Tongue (tissue), 2 donors: ENCODE data around the gene SRM. TPM values are rescaled to one million over a fixed set of nuclear protein-coding genes. Genes with fewer than 3 reads are reported as not detected.
"Not testable (repeated sequence)": the region's sequence is repeated elsewhere in the genome, so short reads cannot be mapped to it uniquely, and the experiment has no call there.

Experiments used
- DNase-seq: peaks from one replicate; pipeline ENCODE4 v3.0.0-alpha.2; 2015
- total RNA-seq: library from RNA; depleted of rRNA; stranded (reverse); fragments of >200 nt; gene quantifications from one replicate; pipeline ENCODE4 v1.2.3, GENCODE V29; 2014

Gene SRM
- total RNA-seq, result 25.7 TPM

- DNase-seq, result peak; percentile 95
Measured at GRCh38 chr1:11059968-11060830, at the start of gene SRM. SRM (minus strand) TSS chr1:11060018; CDS start chr1:11059943, 75 bp downstream.

DNA sequence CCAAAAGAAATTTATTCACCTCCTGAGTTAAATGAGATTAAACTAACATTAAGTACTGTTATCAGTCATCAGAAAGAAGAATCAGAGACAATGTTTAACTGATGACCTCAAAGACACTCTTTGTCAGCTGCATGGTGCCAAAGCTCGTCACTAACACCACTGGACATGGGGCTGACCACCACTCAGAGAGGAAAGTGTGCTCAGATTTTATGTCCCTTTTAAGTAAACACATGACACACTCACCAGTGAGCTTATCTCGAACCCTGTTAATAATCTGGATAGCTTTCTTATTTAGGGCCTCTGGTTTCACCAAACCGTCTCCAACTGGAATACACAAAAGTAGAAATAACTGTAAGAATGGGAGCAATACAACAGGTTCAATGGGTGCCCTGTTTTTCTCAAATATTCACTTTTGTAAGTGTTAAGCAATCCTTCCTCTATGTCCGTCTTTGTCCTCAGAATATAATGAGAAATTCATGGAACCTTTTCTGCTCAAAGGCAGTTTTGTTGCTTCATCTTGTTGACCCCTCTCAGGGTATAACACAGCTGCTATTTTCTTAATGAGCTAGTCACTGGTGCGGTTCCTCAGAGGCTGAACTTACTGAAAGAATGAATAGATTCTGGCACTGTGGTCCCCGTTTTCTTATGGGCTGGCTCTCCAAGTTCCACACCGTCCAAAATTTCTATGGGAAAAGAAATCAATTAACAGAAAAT, 49.4 kb upstream of the SRM start:
- DNase-seq, result no peak

DNA sequence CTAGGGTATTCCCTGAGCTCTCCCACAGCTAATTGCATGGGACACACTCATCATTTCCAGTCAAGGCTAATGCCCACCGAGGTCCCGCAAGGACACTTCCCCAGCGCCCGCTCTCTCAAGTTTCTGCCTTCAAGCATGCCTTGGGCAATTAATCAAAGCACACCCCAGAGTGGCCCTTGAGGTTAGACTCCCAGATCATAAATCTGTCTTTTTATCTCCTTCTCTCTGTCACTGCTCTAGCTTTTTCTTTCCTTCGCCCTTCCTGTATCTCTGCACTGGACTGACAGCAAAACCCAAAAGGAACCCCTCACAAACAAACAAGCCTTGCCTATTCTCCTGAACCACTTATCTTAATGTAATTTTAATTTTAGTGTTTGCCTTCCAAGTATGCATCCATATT, 47.8 kb upstream of the SRM start:
- no peak for DNase-seq

GRCh38 chr1:11105586-11105985, 45.8 kb upstream of the SRM start:
- DNase-seq, result no peak

DNA sequence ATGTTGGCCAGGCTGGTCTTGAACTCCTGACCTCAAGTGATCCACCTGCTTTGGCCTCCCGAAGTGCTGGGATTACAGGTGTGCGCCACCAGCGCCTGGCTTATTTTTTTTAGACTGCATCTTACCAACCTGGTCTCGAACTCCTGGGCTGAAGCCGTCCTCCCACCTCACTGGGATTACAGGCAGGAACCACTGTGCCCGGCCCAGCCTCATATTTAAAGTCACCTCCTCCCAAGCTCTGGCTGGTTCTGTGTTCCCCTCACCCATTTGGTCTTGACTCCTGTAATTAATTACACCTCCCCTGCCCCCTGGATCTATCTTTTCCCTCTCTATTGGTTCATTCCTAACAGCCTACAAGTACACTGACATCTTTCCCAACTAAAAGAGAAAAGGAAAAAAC, 41.5 kb upstream of the SRM start:
- no peak for DNase-seq

- DNase-seq, result not testable (repeated sequence)
Measured at GRCh38 chr1:11100806-11101205, 41.0 kb upstream of the SRM start.

DNA sequence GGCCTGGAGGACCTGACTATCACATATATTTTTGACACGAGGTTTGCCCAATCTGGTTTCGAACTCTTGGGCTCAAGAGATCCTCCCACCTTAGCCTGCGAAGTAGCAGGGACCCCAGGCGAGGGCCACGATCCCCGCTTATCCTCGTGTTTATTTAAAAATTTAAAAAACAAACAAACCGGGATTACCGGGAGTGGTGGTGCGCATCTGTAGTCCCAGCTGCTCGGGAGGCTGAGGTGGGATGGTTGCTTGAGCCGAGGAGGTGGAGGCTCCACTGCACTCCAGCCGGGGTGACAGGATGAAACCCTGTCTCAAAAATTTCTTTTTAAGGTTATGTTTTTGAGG, 40.3 kb upstream of the SRM start:
- no peak for DNase-seq

DNA sequence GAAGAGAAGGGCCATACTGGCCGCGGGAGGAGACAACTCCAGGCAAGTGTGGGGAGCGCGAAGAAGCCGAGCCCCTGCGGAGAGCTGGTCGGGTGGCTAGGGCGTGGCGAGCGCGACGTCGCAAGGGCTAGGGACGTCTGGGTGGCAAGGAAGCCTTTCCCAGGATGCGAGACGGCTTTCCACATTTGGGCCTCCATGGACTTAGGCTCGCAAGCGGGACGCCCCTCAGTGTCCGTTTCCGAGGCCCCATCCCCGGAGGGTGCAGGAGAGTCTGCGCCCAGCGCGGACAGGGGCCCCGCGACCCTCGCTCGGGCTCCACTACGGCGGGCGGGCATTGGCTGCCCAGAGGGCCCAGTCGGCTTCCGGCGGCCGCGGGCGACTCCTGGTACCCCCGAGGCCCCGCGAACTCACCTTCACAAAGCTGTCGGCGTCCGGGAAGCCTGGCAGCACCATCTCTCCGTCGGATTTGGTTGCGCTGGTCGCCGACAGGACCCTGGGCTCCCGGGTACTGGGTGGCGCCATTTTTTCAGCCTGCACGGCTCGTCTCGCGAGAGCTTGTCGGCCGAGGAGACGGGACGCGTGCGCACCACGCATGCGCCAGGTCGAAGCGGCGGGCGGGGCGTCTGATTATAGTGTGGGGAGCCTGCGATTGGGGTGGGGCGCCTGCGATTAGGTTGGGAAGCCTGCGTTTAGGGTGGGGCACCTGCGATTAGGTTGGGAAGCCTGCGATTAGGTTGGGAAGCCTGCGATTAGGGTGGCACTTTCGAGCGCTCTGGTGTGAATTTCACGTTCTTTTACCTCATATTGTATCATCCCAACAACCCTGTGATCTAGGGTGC, 39.7 kb upstream of the SRM start, which contains the start of gene EXOSC10:
Gene EXOSC10, minus strand, starts transcription at position 560 of the 839 bp plus-strand sequence. Its CDS starts 38 bp downstream, at position 522.
- peak; percentile 97 for DNase-seq

DNA sequence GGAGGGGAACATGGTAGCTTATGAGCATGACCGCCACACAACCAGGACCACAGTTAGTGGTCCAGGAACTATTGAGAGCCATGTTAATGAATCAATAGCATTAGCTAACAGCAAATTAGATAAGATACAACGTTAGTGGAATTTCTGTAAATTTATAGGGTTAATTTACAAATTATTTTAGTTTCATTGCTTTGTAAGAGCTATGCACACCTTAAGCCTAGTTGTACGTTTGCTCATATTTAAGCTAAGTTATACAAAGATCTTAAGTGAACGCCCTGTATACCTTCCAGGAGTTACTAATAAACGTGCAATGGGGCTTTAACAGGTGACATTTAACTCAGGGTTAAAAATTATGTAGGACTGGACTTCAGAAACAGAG, 39.1 kb upstream of the SRM start:
- no peak for DNase-seq

DNA sequence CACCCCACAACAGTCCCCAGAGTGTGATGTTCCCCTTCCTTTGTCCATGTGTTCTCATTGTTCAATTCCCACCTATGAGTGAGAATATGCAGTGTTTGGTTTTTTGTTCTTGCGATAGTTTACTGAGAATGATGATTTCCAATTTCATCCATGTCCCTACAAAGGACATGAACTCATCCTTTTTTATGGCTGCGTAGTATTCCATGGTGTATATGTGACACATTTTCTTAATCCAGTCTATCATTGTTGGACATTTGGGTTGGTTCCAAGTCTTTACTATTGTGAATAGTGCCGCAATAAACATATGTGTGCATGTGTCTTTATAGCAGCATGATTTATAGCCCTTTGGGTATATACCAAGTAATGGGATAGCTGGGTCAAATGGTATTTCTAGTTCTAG, 24.0 kb upstream of the SRM start:
- not testable (repeated sequence) for DNase-seq

- no peak for DNase-seq
Measured at GRCh38 chr1:11080931-11081330, 21.1 kb upstream of the SRM start.

GRCh38 chr1:11078631-11079030, 18.8 kb upstream of the SRM start:
- no peak for DNase-seq

DNA sequence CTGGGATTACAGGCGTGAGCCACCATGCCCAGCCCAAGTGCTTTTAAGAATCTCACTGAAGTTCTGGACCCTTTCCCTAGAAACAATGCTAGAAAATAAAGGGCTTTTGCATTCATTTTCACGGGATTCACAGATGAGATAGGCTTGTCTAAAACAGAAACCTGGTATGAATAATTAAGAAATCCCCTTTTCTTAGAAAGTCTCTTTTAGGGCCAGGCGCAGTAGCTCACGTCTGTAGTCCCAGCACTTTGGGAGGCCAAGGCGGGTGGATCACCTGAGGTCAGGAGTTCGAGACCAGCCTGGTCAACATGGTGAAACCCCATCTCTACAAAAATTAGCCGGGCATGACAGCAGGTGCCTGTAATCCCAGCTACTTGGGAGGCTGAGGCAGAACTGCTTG, 13.6 kb upstream of the SRM start:
- DNase-seq, result not testable (repeated sequence)

DNA sequence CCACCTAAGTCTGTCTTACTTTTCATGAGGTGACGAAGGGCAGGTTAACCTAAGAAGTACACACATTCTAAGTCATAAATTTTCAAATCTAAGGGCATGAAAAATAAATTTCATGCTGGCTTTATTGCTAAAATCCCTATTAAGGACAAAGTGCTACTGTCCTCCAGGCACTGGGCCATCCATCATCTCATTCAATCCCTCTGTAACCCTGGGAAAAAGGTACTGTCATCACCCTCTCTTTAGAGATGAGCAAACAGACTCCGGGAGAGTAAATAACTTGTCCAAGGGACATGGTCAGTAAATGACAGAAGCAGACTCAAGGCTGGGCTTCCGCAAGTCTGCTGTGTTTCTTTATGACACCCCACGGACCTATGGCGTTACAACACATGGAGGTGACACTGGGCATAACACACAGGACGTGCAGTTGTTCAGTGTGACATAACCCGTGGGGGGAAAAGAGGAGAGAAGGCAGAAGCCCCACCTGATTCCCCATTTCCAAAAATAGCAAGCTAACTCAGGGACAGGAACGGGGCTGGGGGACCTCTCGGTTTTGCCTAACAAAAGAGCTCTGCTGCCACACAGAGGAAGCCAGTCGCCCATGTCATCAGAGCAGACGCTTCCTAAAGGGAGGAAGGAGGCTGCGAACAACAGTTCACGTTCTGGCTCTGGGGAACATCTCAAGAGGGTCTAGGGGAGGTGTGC, 12.5 kb upstream of the SRM start:
- no peak for DNase-seq

- peak; percentile 39 for DNase-seq
Measured at GRCh38 chr1:11071463-11072215, 11.8 kb upstream of the SRM start.

- no peak for DNase-seq
Measured at GRCh38 chr1:11070876-11071275, 11.1 kb upstream of the SRM start.

GRCh38 chr1:11068600-11069473, 9.0 kb upstream of the SRM start:
- DNase-seq, result no peak

GRCh38 chr1:11067716-11068599, 8.1 kb upstream of the SRM start:
- DNase-seq, result no peak

DNA sequence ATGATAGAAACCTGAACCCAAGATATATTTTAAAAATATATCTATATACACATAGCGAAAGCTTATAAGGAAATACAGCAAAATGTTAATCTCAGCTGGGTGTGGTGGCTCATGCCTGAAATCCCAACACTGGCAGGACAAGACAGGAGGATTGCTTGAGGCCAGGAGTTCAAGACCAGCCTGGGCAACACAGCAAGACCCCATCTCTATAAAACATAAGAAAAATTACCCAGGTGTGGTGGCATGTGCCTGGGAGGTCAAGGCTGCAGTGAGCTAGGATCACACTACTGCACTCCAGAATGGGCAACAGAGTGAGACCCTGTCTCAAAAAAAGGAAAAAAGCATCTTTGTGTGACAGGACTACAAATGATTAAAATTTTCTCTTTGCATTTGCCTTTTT, 6.0 kb upstream of the SRM start:
- no peak for DNase-seq
